ENCODE measurements around the gene HSP90AA1.
A peak's percentile ranks its signal among the peaks of the same experiment; 100 is the strongest.
"Not testable (repeated sequence)": the region's sequence is repeated elsewhere in the genome, so short reads cannot be mapped to it uniquely, and the experiment has no call there.

The HSP90AA1 gene

DNA sequence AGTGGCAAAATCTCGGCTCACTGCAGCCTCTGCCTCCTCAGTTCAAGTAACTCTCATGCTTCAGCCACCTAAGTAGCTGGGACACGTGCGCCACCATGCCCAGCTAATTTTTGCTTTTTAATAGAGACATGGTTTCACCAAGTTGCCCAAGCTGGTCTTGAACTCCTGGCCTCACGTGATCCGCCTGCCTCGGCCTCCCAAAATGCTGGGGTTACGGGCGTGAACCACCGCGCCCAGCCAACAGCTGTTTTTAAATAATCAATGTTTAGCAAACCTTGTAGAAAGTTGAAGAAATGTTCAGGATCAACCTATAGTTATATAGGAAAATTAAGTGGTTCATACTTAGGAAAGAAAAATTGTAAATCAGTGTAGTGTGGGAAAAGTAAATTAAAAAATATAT lies 6.0 kb upstream of the HSP90AA1 start:
- DNase-seq, result no peak

DNA sequence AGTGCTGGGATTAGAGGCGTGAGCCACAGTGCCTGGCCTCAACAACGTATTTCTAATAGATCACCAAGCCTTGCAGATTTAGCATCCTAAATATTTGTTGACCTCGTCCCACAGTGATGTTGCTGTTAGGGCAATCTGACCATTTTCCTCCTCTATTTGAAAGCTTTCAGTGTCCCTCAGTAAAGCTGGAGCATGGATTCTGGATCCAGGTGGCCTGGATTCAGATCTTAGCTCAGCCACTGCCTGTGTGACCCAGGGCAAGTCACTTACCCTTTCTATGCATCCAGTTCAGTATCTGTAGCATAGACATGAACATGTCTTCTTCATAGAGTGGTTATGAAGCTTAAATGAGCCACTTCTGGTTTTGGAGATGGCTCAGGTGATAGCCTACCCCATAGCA lies 3.9 kb upstream of the HSP90AA1 start:
- DNase-seq, result no peak

DNA sequence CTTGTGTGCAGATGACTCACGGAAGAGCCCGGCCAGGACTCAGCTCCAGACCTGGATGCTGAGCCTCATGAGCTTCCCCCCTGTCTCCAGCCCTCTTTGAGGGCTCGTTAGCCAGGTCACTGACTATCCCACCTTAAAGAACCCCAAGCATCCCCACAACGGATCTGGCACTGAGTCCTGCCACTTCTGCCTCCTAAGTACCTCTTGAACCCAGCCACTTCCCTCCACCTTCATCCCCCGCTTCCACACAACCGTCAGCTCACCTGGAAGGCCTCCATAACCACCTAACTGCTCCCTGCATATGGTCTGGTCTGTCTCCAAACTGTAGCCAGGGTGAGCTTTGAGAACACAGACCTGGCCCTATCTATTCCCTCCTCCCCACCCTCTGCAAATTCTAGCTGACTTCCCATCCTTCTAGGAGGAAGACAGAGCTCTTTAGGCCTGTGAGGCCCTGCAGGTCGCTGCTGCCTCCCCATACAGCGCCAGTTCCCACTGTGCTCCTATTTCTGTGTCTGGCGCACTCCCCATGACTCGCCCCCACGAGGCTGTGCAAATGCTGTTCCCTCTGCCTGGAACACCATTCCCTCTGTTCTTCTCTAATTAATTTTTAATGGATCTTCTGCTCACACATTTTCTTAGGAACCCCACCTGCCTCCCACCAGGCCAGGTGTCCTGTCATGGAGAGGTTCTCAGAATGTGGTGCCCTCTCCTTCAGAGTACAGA lies 2.9 kb upstream of the HSP90AA1 start:
- DNase-seq, result no peak

DNA sequence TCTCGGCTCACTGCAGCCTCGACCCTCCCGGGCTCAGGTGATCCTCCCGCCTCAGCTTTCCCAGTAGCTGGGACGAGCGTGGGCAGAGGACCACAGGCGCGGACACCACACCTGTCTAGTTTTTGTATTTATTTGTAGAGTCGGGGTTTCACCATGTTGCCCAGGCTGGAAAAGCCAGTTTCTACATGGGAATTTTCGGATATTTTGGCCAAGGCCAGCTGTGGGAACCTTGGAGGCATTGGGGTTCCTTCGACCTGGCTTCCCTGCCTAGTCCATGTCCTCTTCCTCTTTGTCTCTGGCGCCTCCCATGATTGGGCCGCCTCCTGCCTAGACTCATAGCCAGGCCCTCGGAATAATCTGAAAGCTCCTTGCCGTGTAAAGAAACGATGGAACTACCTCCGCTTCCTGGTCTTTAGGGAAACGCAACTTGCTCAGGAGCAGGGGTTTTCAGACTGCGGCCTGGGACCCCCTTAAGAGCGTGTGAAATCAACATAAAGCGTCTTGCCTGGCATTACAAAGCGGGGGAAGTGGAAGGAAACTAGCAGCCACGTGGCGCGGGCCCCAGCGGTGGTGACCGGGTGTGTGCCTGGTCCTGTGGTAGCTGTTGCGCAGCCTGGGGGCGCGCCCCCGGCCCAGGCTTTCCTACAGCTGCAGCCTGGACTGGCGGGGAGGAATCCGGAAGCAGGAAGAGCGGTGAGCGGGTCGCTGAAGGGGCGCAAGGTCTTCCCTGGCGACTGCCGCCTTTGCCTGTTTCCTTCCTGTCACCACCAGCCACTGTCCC lies 1.4 kb upstream of the HSP90AA1 start:
- DNase-seq, result peak; percentile 86

DNA sequence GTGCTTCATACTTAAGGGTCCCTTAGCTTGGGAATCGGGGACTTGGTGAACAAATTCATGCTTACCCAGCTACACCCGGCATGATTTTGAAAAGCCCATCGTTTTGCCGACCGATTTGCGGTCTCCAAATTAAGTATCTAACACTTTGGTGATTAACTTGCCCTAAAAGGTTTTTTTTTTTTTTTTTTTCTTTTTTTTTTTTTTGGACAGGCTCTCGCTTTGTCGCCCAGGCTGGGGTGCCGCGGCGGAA lies 843 bp upstream of the HSP90AA1 start:
- no peak for DNase-seq

DNA sequence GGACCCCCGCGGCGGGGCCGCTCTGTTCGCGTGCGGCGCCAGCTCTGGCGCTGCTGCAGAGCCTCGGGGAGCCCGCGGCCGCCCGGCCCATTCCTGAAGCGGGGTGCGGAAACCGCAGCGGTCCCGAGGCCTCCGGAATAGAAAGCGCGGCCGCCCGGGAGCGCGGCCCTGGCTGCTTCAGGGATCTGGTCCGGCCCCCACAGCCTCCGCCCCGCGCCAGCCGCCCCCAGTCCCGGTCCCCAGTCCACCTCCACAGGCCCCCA lies 204 bp downstream of the HSP90AA1 start:
- no peak for DNase-seq

DNA sequence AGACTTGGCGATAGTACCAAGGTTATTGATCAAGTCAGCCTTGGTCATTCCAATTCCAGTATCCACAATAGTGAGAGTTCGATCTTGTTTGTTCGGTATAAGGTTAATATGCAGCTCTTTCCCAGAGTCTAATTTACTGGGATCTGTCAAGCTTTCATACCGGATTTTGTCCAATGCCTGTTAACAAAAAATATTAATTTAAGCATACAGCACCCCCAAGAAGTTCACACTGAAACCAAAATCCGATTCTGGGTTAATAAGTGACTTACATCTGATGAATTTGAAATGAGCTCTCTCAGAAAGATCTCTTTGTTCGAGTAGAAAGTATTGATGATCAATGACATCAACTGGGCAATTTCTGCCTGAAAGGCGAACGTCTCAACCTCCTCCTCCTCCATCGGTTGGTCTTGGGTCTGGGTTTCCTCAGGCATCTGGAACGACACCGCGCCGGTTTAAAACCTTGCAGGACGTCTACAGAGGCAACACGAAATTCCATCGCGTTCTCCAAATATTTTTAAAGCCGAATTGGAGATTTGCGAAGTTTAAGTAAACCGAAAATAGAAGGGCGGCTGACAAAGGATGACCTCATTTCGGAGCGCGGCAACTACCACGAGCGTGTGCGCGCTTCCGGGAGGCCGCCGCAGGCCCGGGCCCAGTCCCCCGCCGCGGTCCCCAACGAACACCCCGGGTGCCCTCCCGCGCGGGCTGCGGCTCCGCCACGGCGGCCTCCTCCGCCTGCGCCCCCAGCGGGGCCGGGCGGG lies 716 bp downstream of the HSP90AA1 start:
- DNase-seq, result peak; percentile 73

DNA sequence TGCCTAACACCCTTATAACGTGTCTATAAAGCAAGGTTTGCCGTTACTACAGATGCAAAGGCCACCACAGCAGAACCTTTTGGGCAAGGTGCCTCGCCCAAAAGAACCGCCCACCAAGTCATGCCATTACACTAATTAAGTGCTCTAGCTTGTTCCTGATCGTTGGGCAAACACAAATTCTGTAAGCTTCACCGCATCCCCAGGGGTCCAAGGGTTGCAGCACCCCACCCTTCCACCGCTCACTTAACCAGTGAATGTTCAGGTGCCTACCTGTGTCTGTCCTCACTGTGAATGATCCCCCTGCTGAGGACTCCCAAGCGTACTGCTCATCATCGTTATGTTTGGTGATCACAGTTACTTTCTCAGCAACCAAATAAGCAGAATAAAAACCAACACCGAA lies 1.4 kb downstream of the HSP90AA1 start:
- no peak for DNase-seq

DNA sequence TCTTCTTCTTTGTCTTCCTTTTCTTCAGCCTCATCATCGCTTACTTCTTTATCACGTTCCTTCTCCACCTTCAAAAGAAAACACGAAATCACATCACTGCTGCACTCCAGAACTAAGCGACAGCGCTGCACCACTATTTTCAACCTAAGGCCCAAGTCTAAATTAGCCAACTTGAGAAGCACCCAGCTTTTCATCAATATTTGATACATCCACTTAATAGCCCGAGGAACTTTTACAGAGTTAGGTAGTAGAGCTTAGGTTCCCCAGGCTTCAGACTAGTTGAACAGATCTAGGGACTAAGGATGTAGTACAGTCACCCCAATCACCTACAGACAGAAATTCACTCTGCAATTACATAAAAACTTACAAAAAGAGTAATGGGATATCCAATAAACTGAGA lies 1.9 kb downstream of the HSP90AA1 start:
- DNase-seq, result no peak

DNA sequence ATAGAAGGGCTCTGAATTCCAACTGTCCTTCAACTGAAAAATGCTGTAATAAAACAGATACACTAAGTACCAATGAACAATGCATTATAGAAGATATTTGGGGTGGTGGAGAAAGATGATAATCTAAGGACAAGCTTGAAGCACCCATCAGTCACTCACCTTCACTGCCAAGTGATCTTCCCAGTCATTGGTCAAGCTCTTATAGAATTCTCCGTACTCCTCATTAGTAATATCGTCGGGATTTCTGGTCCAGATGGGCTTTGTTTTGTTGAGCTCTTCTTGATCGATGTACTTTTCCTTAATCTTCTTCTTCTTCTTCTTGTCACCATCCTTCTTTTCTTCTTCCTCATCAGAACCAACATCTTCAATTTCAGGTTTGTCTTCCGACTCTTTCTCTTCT lies 2.3 kb downstream of the HSP90AA1 start:
- not testable (repeated sequence) for DNase-seq

DNA sequence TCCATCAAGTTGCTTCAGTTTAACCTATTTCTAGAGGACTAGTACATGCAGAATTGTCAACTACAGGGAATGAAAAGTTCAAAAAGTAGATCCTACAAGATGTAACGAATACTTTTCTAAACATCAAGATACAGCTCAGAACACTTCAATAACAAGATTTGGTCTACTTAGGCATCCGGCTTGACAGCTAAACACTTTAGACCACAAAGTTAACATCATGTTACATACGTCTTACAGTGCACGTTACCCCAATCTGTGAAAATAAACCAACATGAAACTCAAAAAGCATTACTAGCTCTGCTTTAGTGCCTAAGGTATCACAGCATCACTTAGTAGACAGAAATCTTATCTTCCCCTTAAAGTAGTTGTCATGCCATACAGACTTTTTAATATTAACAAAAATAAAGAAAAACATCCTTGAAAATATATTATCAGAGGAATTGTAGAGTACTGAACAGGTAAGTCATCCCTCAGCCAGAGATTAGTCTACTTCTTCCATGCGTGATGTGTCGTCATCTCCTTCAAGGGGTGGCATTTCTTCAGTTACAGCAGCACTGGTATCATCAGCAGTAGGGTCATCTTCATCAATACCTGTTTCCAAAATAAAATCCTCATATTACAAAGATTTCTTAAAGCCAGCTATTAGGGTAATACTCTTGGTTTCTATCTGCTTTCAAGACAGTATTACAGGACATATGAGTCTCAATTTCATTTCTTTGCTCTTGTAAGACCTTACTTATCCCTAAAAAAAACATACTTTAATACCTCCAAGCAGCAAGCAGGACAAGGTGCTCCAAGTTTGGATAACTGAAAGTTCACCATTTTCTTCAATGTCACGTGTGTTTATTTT lies 5.4 kb downstream of the HSP90AA1 start:
- DNase-seq, result no peak

DNA sequence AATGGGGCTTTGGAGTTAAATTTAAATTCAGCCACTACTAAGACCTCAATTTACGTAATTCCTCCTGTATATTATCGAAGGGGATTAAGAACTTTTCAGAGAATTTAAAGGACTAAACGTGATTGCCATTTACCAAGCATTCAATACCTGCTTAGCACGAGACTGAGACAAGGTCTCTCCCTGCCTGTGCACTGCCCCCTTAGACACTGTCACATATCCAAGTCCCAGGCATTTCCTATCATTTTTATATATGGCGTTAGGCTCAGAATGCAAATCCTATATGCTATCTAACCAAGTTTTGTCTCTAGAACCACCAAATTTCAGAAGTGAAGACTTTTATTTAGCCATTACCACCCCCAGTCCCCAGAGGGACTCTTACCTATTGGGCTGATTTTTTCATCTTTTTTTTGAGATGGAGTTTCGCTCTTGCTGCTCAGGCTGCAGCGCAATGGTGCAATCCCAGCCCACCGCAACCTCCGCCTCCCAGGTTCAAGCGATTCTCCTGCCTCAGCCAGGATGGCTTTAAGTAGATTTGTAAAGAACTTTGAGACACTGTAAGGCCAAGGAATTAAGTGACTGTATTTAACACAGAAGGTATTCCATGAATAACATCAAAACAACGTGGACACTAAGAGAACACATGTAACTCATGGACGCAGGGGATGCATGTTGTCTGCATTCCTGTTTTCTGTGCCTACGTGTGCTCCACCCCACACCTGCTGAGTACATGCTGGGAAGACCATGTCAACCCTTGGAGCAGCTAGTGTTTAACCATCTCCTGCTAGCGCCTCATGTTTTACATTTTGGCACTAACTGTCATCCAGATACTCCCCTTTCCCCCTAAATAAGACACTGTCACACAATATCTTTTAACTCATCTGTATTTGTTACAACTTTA lies 6.4 kb downstream of the HSP90AA1 start:
- no peak for DNase-seq

DNA sequence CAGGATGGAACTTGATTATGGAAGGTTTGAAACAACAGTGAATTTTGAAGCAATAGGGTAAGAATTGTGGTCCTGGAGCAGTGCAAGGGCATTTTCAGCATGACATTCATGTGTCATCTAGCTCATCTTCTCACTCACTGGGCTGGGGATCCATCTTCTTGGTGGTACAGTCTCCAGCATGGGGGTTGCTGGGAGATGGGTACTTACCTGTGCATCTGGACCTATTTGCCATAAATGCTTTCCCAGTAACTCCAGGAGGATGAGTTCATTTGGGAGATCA lies 7.2 kb downstream of the HSP90AA1 start:
- no peak for DNase-seq

DNA sequence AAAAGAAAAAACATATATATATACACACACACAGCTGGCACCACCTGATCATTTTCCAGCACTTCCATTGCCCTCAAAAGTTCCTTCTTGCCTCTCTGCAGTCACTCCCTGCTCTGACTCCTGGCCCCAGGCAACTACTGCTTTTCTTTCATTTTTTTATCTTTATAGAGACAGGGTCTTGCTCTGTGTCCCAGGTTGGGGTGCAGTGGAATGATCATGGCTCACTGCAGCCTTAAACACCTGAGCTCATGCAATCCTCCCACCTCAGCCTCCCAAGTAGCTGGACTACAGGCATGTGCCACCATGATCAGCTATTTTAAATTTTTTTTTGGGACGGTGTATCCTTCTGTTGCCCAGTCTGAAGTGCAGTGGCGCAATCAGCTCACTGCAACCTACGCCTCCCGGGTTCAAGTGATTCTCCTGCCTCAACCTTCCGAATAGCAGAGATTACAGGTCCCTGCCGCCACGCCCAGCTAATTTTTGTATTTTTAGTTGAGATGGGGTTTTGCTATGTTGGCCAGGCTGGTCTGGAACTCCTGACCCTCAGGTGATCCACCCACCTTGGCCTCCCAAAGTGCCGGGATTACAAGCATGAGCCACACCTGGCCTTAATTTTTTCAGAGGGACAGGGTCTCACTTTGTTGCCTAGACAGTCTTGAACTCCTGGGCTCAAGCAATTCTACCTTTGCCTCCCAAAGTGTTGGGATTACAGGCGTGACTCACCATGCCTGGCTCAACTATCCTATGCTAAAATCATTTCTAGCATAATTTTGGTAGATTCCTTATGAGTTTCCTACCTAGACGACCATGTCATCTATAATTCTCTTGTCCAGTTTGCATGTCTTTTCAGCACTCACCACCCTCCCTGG lies 7.8 kb downstream of the HSP90AA1 start:
- no peak for DNase-seq

DNA sequence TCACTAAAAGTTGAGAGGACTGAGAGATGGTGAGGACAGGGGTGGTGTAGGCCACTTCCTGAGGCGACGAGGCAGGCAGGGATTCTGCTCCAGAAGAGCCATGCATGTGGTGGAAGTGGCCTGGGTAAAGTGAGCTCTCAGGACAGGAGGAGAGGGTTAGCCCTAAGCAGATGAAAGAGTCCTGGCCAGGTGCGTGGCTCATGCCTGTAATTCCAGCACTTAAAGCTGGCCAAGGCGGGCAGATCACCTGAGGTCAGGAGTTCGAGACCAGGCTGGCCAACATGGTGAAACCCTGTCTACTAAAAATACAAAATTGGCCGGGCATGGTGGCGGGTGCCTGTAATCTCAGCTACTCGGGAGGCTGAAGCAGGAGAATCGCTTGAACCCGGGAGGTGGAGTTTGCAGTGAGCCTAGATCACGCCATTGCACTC lies 8.5 kb downstream of the HSP90AA1 start:
- not testable (repeated sequence) for DNase-seq

DNA sequence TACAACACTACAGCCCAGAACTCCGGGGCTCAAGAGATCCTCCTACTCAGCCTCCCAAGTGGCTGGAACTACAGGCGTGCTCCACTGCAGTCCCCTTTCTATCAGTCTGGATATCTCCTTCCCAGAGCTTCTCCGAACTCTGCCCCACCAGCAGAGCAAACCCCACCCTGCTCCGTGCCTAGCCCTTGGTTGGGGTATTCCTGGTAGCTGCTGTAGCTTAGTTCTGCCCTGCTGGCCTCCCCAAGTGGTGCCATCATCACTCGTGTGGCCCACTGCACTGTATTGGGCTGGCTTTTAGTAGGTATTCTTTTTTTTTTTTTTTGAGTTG lies 9.5 kb downstream of the HSP90AA1 start:
- no peak for DNase-seq

DNA sequence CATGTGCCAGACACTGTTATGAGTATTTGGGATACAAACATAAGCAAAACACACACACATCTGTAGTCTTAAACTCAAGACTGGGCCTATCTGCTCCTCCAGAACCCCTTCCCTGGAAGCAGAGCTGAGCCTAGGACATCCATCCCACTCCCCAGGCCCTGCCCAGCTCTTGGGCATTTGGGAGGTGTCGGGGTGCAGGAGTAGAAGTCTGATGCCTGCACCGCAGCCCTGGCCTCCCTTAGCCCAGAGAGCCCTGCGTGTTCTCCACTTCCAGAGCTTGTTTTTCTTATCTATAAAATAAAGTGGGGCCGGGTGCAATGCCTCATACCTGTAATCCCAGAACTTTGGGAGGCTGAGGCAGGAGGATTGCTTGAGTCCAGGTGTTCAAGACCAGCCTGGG lies 11.7 kb downstream of the HSP90AA1 start:
- DNase-seq, result no peak

DNA sequence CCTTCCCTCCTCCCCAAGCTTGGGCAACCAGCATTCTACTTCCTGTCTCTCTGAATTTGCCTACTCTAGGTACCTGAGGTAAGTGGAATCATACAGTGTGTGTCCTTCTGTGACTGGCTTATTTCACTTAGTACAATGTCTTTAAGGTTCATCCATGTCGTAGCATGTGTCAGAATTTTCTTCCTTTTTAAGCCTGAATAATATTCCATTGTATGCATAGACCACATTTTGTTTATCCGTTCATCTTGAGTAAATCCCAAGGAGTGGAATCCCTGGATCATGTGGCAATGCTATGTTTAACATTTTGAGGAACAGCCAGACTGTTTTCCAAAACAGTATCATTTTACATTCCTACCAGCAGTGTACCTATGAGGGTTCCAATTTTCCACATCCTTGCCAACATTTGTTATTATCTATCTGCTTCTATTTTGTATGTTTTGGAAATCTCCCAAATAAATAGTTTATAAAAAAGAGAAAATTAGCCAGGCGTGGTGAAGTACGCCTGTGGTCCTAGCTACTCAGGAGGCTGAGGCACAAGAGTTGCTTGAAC lies 12.4 kb downstream of the HSP90AA1 start:
- DNase-seq, result no peak

DNA sequence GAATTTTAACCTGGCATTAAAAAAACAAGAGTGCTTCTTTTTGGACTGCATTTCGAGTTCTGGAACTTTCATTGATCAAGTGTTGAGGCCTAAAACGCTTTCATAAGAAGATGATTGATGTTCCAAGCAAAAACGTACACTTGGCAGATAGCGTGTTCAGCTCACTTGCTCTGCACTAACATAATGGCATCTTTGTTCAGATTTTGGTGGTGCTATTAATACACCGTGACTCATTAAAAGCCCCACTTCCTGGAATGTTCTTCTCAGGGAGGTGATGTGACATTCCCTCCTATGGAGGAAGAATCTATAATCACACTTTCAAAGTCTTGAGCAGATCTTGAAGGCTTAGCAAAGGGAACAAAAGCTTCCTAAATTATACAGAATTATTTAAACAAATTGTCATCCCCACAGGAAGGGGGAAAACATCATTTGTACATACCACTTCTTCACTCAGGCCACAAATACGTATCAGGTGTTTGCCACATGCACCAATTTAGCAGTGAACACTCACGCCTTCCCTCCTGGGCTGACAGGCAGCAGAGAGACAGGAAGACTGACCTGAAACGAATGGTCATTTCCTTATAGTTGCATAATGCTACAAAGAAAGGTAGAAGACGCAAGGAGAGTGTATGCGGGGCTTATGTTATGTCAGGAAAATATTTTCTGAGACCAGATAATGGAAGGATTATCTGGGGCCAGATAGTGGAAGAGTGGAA lies 15.4 kb downstream of the HSP90AA1 start:
- no peak for DNase-seq

DNA sequence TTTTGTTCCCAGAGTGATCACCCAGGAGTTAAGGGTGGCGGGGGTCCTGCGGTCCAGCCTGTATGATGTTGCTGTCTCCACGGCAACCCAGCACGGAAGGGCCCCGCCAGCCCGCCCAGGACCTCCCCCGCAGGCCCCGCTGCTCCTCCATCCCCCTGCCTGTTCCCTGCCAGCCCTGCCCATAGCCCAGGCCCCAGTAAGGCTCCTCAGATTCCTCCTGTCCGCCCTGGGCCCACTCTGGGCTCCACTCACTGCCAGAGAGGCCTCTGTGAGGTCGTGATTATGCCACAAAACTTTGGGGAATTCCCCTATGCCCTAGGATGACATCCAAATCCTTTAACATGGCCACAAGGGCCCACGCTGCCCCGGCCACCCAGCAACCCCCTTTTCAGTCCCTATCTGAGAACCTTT lies 20.8 kb downstream of the HSP90AA1 start:
- DNase-seq, result no peak

DNA sequence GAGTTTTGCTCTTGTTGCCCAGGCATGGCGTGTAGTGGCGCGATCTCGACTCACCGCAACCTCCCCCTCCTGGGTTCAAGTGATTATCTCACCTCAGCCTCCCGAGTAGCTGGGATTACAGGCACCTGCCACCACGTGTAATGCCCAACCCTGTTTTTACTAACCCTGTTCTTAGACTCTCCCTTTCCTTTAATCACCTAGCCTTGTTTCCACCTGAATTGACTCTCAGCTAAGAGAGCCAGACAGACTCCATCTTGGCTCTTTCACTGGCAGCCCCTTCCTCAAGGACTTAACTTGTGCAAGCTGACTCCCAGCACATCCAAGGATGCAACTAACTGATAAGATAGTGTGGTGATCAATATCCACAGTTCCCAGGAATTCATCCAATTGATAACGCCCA lies 22.3 kb downstream of the HSP90AA1 start:
- DNase-seq, result not testable (repeated sequence)
